HCT116 (cell line): ENCODE measurements around the gene BTF3.

ENCODE experiments used
- CBX3 ChIP-seq: IDR thresholded peaks from 2 replicates; pipeline ENCODE4 v1.6.1; 2012; ENCODE audit warnings: low read depth
- EZH2phosphoT487 ChIP-seq: fragments of 200-600 bp; IDR thresholded peaks from 2 replicates; pipeline ENCODE4 v1.6.1; 2018; ENCODE audit warnings: antibody characterized with exemption, borderline replicate concordance
- POLR2A ChIP-seq: IDR thresholded peaks from 2 replicates; pipeline ENCODE4 v1.7.0; 2011; ENCODE audit warnings: borderline replicate concordance; ENCODE audit not compliant: insufficient read depth, insufficient read length; ENCODE audit errors: extremely low read depth
- POLR2AphosphoS5 ChIP-seq: IDR thresholded peaks from 2 replicates; pipeline ENCODE4 v1.6.1; 2011; ENCODE audit warnings: mild to moderate bottlenecking, low read depth, low read length, moderate library complexity
- RAD21 ChIP-seq: IDR thresholded peaks from 2 replicates; pipeline ENCODE4 v1.6.1; 2012; ENCODE audit warnings: low read depth, mild to moderate bottlenecking
- YY1 ChIP-seq: IDR thresholded peaks from 2 replicates; pipeline ENCODE4 v1.6.1; 2011; ENCODE audit warnings: low read length, low read depth, moderate library complexity, mild to moderate bottlenecking; ENCODE audit not compliant: insufficient replicate concordance; ENCODE audit errors: extremely low read depth
- TF ChIP-seq, protein P1 (sequence below): IDR thresholded peaks from 2 replicates; pipeline ENCODE4 v1.6.1; 2012
- TF ChIP-seq, protein P2 (sequence below), 3 experiments: fragments of 200-600 bp in 1 of 3; sonication (generic) in 1 of 3; IDR thresholded peaks in 2 of 3; conservative IDR thresholded peaks in 1 of 3; 2 replicates each; pipeline ENCODE4 v1.5.1; 2012 to 2017; ENCODE audit warnings: low read depth in 2 of 3, low read length in 2 of 3, antibody characterized with exemption in 1 of 3, borderline replicate concordance in 1 of 3, control low read depth in 1 of 3, mild to moderate bottlenecking in 1 of 3, mixed read lengths in 1 of 3, mixed run types in 1 of 3, moderate library complexity in 1 of 3; ENCODE audit not compliant: insufficient read depth in 1 of 3

DNA sequence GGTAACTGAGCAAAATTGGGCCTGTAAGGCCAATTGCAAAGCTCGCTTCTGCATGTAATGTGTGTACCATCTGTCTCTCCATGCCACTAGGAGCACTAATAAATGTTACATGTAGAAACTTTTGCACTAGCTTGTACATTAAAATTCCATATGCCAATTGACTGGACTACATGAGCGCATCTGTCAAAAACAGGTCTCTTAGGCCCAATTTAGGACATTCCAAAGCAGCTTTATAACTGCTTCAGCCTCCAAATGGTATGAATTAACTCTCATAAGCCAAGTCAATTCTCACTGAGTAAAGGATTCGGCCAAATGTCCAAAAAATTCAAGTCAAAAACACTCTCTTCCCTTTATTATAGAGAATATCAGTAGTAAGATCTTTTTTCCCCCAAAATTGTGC is 26.1 kb upstream of the BTF3 start:
- TF ChIP-seq YY1 (no peak), RAD21 (no peak), POLR2A (no peak), POLR2AphosphoS5 (no peak), CBX3 (no peak), EZH2phosphoT487 (no peak)
- TF ChIP-seq, protein P1, sequence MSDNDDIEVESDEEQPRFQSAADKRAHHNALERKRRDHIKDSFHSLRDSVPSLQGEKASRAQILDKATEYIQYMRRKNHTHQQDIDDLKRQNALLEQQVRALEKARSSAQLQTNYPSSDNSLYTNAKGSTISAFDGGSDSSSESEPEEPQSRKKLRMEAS: no peak
- TF ChIP-seq, protein P2, sequence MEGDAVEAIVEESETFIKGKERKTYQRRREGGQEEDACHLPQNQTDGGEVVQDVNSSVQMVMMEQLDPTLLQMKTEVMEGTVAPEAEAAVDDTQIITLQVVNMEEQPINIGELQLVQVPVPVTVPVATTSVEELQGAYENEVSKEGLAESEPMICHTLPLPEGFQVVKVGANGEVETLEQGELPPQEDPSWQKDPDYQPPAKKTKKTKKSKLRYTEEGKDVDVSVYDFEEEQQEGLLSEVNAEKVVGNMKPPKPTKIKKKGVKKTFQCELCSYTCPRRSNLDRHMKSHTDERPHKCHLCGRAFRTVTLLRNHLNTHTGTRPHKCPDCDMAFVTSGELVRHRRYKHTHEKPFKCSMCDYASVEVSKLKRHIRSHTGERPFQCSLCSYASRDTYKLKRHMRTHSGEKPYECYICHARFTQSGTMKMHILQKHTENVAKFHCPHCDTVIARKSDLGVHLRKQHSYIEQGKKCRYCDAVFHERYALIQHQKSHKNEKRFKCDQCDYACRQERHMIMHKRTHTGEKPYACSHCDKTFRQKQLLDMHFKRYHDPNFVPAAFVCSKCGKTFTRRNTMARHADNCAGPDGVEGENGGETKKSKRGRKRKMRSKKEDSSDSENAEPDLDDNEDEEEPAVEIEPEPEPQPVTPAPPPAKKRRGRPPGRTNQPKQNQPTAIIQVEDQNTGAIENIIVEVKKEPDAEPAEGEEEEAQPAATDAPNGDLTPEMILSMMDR (IDR thresholded peaks at IDR 0.05 in 2 of 3, conservative IDR thresholded peaks at IDR 0.05 in 1 of 3; ENCODE audit: borderline replicate concordance in 1 of 3, insufficient read depth in 1 of 3, low read depth in 2 of 3, low read length in 2 of 3): no peak
